ENCODE measurements around the gene ADGRD1.

The ADGRD1 gene

DNA sequence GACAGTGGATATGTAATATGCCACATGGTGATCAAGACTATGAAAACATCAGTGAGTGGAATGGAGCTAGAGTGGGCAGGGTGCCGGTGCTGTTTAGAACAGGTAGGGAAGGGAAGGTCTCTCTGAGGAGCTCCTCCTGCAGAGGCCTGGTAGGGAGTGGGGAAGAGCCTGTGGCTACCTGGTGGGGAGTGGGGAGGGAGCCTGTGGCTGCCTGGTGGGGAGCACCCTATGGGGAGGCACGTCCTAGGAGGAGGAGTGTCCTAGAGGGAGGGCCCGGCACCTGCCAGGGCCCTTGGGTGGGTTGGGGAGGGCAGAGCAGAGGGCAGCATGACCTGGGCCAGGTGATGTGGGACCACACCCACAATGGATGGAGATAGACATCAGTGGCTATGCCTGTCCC lies 122.6 kb downstream of the ADGRD1 start:
- TF ChIP-seq FOXP2 (optimal IDR thresholded peaks at IDR 0.05; ENCODE audit: borderline replicate concordance, extremely low read depth, extremely low read length, insufficient read depth) = no peak
- no peak for TF ChIP-seq SIN3A (IDR thresholded peaks at IDR 0.05; ENCODE audit: borderline replicate concordance, insufficient read depth, low read length)
- TF ChIP-seq POLR2AphosphoS5 (IDR thresholded peaks at IDR 0.05; ENCODE audit: low read depth, low read length) = no peak
- TF ChIP-seq, protein P1, sequence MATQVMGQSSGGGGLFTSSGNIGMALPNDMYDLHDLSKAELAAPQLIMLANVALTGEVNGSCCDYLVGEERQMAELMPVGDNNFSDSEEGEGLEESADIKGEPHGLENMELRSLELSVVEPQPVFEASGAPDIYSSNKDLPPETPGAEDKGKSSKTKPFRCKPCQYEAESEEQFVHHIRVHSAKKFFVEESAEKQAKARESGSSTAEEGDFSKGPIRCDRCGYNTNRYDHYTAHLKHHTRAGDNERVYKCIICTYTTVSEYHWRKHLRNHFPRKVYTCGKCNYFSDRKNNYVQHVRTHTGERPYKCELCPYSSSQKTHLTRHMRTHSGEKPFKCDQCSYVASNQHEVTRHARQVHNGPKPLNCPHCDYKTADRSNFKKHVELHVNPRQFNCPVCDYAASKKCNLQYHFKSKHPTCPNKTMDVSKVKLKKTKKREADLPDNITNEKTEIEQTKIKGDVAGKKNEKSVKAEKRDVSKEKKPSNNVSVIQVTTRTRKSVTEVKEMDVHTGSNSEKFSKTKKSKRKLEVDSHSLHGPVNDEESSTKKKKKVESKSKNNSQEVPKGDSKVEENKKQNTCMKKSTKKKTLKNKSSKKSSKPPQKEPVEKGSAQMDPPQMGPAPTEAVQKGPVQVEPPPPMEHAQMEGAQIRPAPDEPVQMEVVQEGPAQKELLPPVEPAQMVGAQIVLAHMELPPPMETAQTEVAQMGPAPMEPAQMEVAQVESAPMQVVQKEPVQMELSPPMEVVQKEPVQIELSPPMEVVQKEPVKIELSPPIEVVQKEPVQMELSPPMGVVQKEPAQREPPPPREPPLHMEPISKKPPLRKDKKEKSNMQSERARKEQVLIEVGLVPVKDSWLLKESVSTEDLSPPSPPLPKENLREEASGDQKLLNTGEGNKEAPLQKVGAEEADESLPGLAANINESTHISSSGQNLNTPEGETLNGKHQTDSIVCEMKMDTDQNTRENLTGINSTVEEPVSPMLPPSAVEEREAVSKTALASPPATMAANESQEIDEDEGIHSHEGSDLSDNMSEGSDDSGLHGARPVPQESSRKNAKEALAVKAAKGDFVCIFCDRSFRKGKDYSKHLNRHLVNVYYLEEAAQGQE (IDR thresholded peaks at IDR 0.05; ENCODE audit: insufficient read depth in 1 of 2, low read depth in 2 of 2, low read length in 2 of 2) = no peak
- TF ChIP-seq TAF1 (IDR thresholded peaks at IDR 0.05; ENCODE audit: borderline replicate concordance, insufficient read depth, low read length) = no peak

DNA sequence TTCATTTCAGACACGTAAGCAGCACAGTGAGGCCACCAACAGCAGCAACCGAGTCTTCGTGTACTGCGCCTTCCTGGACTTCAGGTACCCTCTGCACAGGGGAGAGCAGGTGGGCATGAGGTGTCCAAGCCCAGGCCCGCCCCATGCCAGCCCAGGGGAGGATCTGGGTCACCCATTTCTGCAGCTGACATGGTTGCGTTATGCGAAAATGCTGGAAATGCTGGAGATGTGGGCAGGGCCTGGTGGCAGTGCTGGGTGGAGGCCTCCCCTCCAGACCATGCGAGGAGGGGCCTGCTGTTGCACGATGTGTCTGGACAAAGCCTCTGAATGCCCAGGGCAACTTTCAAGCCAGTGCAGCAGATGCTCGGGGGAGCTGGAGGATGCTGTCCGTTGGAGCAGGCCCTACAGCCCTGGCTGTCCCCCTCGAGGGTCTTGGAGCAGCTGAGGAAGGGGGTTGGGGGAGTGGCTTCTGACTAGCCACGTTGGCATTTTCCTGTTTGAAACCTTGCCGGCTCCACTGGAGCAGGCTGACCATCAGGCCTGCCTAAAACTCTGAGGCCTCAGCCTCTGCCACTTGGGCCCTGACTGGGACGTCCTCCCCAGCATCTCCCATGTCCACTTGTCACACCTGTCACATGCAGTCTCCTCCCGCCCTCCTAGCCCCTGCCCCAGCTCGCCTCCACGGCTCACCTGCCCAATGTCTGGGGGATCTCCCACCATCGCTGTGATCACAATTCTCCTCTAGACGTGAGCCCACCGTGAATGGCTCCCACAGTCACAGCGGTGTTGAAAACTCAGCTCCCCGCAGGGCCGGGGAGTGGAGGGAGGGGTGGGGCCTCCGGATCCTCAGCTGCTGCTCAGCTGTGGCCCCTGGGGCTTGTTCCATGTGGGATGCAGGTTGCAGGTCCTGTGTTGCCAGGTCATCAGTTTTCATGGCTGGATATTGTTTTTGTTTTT lies 123.4 kb downstream of the ADGRD1 start:
- TF ChIP-seq TAF1 (IDR thresholded peaks at IDR 0.05; ENCODE audit: borderline replicate concordance, insufficient read depth, low read length) (no peak), POLR2AphosphoS5 (IDR thresholded peaks at IDR 0.05; ENCODE audit: low read depth, low read length) (no peak), FOXP2 (optimal IDR thresholded peaks at IDR 0.05; ENCODE audit: borderline replicate concordance, extremely low read depth, extremely low read length, insufficient read depth) (no peak), SIN3A (IDR thresholded peaks at IDR 0.05; ENCODE audit: borderline replicate concordance, insufficient read depth, low read length) (no peak)
- TF ChIP-seq, protein P1 (IDR thresholded peaks at IDR 0.05; ENCODE audit: insufficient read depth in 1 of 2, low read depth in 2 of 2, low read length in 2 of 2) = no peak

DNA sequence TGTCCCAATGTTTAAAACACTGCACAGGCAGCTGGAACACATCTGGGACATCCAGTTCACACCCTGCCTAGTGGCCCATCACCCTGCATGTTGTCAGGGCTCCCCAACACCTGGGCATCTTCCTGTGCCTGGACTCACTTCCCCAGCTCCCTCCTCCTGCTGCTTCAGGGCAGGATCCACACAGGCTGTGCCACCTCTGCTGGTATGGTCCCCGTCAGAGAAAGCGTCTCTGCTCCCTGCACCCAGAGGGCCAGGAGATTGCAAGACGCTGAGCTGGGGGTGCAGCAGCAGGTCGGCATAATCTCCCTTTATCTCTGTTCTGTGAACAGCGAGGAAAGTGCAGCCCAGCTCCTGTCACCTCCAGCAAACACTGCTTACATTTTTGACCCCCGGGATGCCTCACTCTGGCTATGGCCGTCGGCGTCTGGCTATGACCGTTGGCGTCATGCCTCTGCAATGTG lies 124.3 kb downstream of the ADGRD1 start:
- no peak for TF ChIP-seq FOXP2 (optimal IDR thresholded peaks at IDR 0.05; ENCODE audit: borderline replicate concordance, extremely low read depth, extremely low read length, insufficient read depth)
- no peak for TF ChIP-seq TAF1 (IDR thresholded peaks at IDR 0.05; ENCODE audit: borderline replicate concordance, insufficient read depth, low read length)
- TF ChIP-seq, protein P1 (IDR thresholded peaks at IDR 0.05; ENCODE audit: insufficient read depth in 1 of 2, low read depth in 2 of 2, low read length in 2 of 2) = no peak
- TF ChIP-seq SIN3A (IDR thresholded peaks at IDR 0.05; ENCODE audit: borderline replicate concordance, insufficient read depth, low read length) = no peak
- no peak for TF ChIP-seq POLR2AphosphoS5 (IDR thresholded peaks at IDR 0.05; ENCODE audit: low read depth, low read length)

DNA sequence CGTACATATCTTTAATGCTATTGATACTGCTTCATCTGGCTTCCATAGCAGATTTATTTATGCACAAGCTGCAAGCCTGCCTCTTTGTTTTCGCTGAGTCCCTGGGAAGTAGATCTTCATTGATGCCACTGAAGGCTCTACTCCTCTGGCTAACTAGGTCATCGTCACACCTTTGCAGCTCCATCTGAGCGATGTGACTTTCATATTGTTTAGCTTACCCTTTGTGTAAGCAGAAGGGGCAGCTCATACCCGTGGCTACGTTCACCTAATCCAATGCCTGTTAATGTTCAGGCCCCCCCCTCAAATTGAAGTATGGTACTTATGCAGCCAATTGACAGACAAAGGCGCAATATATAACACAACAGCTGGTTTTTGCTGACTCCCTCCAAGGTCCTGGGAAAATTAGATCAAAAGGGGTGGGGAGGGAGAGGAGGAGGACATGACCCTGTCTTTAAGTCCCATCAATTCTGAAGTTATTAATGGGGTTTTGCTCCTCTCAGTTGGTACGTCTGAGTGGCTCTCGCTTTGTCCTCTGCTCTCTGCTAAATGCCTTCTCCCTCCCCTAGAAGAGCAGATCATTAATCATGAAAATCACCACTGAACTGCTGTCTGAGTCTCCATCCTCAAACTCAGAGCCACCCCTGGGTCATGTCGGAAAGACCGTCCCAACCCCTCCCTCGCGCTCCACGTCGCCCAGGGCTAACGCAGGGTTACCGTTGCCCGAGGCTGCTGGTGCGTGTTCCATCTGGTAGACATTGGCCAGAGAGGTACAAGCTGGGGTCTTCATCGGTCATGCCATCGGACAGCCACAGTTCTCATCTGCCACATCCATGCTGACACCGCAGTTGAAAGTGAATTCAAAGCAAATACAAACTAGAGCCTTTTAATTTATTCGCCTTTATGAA lies 128.8 kb downstream of the ADGRD1 start:
- no peak for TF ChIP-seq POLR2AphosphoS5 (IDR thresholded peaks at IDR 0.05; ENCODE audit: low read depth, low read length)

DNA sequence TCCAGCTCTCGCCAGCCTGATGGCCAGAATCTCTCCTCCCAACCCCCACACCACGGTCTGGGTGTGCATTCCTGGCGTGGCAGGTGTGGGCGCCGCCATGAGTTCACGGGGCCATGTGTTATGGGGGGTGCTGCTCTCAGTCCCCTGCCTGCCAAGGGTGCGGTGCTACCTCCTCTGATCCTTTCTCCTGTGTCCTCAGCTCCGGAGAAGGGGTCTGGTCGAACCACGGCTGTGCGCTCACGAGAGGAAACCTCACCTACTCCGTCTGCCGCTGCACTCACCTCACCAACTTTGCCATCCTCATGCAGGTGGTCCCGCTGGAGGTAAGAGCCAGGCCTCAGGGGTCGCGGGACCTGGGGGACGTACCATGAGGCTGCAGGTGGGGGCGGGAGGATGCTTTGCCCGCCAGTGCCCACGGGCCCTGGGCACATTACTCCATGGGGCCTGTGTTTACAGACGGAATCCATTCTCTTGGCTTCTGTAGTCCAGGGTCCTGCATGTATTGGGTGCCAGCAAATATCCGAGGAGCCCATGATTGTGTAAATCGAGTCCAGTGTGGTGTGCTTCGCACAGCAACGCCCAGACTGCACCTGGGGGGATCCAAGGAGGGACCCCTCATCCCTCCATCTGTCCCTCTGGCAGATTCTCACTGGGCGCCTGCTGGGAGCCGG lies 130.8 kb downstream of the ADGRD1 start:
- TF ChIP-seq SIN3A (IDR thresholded peaks at IDR 0.05; ENCODE audit: borderline replicate concordance, insufficient read depth, low read length) = no peak
- no peak for TF ChIP-seq TAF1 (IDR thresholded peaks at IDR 0.05; ENCODE audit: borderline replicate concordance, insufficient read depth, low read length)
- TF ChIP-seq, protein P1 (IDR thresholded peaks at IDR 0.05; ENCODE audit: insufficient read depth in 1 of 2, low read depth in 2 of 2, low read length in 2 of 2) = no peak
- TF ChIP-seq FOXP2 (optimal IDR thresholded peaks at IDR 0.05; ENCODE audit: borderline replicate concordance, extremely low read depth, extremely low read length, insufficient read depth) = no peak
- no peak for TF ChIP-seq POLR2AphosphoS5 (IDR thresholded peaks at IDR 0.05; ENCODE audit: low read depth, low read length)

Data from PFSK-1 (cell line).